GM19455 (cell line): Measurements from ENCODE around the gene ADCYAP1.
A peak's percentile ranks its signal among the peaks of the same experiment; 100 is the strongest.
"Not testable (repeated sequence)": the region's sequence is repeated elsewhere in the genome, so short reads cannot be mapped to it uniquely, and the experiment has no call there.

Source experiments
- ATAC-seq: cut with Tn5 transposase; IDR thresholded peaks from one replicate; pipeline ENCODE4 v1.9.1; 2021; ENCODE audit not compliant: unreplicated experiment

Gene ADCYAP1

DNA sequence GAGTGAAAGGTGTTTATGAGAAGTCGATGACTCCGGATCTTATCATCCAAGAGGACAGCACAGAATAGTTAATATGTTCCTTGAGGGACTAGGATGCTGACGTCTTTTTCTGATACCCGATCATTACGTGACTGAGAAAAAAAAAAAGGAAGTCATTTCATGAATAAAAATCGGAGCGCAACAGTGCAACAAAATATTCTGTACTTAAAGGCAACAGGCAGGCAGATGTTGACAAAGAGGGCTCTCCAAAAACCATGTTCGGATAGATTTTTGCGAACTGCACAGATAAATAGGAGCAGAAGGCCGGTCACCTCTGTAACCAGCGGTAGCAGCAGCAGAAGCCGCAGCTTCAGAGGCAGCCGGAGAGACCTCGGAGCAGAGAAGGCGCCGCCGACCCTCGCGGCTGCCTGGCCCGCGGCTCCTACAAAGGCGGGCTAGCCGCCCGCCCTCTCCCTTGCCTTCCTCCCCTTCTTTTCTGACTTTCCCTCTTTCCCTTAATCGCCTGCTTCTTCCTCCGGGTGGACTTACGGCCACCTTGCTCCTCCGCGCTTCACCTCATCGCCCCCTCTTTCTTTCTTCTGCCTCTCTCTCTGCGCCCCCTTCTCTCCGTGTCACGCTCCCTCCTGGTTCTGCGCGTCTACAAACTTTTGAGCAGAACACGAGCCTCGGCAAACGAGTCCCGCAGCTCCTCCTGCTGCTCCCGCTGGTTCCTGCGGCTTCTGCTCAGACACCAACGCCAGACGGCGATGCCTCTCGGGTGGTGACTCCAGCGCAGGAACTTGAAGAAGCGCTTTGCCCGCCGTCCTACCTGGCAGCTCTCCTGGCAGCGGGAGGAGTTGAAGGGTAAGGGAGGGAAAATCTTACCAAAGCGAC is at the start of gene ADCYAP1:
Gene ADCYAP1 (plus strand): TSS at position 654 of the 873 bp plus-strand sequence. CDS start 516 bp downstream, outside the sequence.
- ATAC-seq = no peak

DNA sequence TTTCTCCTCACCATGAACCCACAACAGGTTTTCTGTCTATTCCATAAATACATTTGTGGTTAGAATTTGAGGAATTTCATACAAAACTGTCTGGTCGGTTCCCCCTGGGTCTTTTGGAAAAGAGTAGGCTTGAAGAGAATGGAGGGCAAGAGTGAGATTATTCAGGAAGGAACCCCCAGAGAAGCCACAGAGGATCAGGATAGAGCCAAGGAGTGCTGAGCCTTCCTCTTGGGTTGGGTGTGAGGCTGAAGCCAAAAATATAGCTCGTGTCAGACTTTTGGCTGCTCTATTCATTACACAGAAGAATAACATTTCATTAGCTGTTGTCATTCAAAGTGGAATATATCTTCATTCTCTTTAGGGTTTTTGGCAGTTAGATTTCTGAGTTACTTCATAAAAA is 46.7 kb upstream of the ADCYAP1 start:
- no peak for ATAC-seq

GRCh38 chr18:864872-865273 is 39.8 kb upstream of the ADCYAP1 start:
- peak; percentile 77 for ATAC-seq

DNA sequence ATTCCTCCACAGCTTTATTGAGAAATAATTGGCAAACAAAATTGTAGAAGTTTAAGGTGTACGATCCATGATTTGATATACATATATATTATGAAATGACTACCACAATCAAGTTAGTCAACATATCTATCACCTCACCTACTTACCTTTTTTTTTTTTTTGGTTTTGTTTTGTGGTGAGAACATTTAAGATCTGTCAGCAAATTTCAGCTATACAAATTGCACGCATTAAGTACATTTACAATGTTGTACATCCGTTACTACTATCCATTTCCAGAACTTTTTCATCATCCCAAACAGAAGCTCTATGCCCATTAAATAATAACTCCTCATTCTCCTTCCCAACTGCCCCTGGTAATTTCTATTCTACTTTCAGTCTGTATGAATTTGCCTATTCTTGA is 37.4 kb upstream of the ADCYAP1 start:
- no peak for ATAC-seq

DNA sequence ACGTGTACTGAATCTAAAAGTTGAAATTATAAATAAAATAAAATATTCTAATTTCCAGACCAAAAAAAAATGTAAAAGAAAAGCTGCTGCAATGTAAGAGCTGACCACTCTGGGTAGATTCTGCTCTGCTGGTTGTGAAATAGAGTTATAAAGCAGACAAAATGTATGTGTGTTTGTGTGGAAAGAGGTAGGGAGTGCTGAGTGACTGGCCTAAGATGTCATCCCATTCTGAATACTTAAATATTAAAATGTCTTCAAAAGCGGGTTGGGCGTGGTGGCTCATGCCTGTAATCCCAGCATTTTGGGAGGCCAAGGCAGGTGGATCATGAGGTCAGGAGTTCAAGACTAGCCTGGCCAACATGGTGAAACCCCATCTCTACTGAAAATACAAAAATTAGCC is 31.2 kb upstream of the ADCYAP1 start:
- ATAC-seq = not testable (repeated sequence)

GRCh38 chr18:875912-876311 is 28.8 kb upstream of the ADCYAP1 start:
- ATAC-seq = no peak

DNA sequence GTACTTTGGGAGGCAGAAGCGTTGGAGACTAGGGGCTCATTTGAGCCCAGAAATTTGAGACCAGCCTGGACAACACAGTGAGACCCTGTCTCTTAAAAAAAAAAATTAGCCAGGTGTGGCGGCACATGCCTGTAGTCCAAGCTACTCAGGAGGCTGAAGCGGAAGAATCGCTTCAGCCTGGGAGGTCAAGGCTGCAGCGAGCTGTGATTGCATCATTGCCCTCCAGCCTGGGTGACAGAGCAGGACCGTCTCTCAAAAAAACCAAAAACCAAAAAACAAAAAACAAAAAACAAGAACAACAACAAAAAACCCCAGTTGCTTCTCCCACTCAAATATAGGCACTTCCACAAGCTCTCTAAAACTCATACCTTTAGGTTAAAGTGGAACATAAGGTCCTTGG is 27.4 kb upstream of the ADCYAP1 start:
- no peak for ATAC-seq

DNA sequence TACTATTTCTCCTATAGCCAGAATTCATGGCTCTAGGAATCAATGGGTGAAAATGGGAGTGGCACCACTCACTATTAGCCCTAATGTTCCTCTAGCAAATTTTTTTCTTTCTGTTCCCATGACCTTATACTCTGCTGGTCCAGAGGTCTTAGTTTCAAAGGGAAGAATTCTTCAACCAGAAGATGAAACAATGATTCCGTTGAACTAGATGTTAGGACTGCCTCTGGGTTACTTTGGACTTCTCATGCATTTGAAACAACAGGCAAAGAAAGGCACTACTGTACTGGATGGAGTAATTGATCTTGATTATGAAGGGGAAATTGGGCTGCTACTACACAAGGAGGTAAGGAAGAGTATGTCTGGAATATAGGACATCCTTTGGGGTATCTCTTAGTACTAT is 18.6 kb upstream of the ADCYAP1 start:
- ATAC-seq = no peak

DNA sequence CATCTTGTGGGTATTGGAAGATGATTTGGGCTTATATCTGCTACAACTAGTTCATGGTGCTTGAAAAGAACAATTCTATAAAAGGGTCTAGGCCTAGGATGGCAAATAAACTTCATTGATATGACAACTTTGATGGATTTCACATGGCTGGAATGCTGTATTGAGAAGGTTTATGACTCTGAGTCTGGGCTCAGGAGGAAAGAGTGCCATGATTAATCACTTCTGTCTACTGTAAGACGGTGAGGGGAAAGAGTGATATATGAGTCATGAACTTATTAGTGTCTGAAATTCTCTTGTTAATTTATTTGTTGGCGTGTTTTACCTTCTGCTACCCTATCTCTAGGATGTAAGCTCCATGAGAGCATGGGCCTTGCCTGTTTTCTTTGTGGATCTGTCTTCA is 17.0 kb upstream of the ADCYAP1 start:
- no peak for ATAC-seq

DNA sequence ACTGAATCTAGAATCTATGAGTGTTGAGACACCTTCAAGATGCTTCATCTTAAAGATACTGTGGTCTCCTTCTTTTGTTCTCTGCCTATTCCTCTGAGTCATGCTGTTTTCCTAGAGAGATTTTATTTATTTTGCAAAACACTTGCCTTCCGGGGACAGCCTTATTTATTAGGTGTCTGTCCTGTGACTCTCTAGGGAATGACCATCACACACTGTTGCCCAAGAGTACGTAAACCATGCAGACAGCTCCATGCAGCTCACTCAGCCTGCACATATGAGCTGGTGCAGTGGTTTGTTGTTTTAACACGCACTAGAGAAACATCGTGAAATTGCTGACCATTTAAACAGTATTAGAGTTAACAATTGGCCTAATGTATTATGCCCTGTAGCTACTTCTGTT is 12.4 kb upstream of the ADCYAP1 start:
- ATAC-seq = no peak

DNA sequence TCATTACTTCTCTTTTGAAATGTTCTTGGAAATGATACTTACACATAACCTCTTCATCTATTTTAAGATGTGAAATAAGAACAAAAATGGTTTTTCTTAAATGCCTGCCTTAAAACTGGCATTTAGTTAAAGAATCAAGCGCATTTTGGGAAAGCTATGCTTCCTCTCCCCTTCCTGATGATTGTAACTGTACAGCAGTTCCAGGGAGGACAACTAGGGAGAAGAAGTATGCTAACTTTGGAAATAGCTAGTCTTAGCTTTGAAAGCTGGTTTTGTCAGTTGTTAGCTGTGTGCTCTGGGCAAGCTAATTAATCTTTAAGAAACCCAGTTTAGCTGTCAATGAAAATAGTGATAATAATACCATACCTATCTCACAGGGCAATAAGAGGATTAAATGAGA is 8.4 kb upstream of the ADCYAP1 start:
- no peak for ATAC-seq

- no peak for ATAC-seq
Measured at GRCh38 chr18:901761-902160, 2.9 kb upstream of the ADCYAP1 start.

- ATAC-seq = no peak
Measured at GRCh38 chr18:902229-902628, 2.4 kb upstream of the ADCYAP1 start.

- no peak for ATAC-seq
Measured at GRCh38 chr18:903701-904100, 970 bp upstream of the ADCYAP1 start.

DNA sequence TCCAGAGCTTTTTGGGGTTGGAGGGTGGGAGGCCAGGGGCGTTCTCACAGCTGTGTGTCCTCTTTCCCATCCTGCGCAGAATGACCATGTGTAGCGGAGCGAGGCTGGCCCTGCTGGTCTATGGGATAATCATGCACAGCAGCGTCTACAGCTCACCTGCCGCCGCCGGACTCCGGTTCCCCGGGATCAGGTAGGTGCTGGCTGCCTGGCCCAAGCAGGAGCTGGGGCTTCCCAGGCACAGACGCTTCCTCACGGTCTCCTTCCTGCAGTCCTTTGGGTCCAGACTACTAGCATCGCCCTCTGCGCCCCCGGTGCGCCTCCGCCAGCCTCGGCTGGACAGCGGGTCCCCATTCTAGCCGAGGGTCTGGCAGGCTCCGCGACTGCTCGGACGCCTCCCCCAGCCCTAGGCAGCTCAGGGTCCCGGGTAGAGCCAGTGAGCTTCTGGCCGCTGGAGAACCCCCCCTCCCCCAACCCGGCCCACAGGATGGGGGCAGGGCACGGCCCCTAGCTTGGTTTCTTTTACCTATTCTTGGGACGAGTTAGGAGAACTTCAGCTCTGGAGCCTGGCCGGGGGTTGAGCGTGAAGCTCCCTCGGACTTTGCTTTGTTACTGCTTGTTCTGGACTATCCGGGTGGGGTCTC is 756 bp downstream of the ADCYAP1 start:
- no peak for ATAC-seq

DNA sequence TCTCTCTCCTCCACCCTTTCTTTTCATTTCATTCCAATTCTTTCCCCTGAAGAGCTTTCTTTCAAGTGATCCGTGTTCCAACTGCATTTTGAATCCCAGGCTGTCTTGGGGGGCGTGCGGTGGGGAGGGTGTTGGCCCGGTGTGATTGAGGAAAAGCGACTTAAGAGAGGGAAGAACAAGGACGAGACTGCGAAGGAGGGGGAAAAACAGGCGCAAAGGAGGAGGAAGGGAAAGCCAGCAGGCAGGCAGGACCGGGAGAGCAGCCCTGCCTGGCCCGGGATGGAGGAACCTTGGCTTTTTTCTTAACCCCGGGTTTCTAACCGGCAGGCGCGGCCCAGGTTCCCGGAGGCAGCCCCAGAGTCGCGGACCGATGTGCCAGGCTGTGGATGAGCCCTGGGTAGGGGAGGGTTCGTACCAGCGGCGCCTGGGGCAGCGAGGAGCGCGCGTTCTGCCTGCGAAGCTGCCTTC is 1.3 kb downstream of the ADCYAP1 start:
- ATAC-seq = no peak

DNA sequence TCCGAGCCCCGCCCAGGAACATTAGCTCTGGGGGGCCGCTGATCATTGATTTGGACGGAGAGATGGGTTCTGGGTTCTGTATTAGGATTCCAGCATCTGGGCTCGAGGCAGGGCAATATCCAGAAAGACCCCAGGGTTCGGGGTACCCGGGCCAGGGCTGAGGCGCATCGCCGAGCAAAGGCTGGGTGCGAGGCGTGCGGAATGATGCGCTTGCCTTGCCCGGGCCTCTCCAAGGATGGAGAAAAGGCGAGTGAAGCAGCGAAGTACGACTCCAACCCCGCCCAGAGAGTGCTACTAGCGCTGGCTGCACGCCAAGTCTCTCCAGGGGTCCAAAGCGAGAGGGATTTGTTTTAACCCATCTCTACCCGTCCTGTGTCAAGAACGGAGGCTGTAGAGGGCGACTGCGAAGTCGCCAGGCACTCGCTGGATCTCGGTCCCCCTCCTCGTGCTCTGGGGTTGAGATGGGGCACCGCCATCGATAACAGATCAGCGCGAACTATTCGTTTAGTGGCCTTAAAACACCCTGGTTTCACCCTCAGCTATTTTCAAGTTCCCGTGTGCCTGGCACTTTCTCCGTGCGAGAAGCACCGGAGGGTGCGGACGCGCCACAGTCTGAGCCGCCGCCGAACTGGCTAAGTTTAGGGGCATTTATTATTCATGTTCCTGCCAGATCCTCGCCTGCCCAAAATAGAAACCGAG is 1.9 kb downstream of the ADCYAP1 start:
- no peak for ATAC-seq

DNA sequence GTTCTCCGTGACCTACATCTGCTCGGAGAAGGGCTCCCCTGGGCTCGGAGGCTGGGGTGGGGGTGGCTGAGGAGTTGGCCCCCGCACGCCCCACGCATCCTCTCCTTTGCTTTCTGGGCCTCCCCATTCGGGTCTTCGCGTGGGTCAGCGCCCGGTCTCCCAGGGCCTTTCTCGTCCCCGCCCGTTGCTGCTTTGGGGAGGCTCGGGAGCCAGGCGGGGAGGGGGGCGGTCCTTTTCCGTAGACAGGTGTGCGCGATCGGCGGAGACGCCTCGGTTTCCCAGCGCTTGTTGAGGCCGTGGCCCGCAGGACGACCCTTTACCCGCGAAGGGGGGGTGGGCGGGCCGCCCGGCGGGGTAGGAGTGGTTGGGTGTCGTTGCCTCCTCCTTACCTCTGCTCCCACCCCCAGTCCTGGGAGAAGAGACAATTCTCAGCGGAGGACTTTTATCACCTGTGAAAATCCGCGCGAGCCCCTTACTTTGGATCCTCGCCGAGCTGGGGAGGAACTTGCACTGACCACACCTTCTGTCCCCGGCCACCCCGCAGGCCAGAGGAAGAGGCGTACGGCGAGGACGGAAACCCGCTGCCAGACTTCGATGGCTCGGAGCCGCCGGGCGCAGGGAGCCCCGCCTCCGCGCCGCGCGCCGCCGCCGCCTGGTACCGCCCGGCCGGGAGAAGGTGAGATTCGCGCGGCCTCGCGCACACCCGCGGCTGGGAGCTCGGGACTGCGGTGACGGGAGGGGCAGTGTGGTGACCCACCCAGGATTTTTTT is 2.6 kb downstream of the ADCYAP1 start:
- ATAC-seq = no peak

- ATAC-seq = no peak
Measured at GRCh38 chr18:907885-908757, 3.5 kb downstream of the ADCYAP1 start.
